H1 (cell line): ENCODE results near the gene SLC7A10. TPM values are rescaled to one million over a fixed set of nuclear protein-coding genes. Genes with fewer than 3 reads are reported as not detected.

Experiments used
- CTCF ChIA-PET: fragments of 300-600 bp; sonication (Branson Sonifier 250); formaldehyde crosslinking; loops from one replicate; lab custom pipeline; 2021; ENCODE audit not compliant: partially characterized antibody; lab: Charles Lee
- POLR2A ChIA-PET: fragments of 300-600 bp; sonication (Branson Sonifier 250); formaldehyde crosslinking; loops from one replicate; lab custom pipeline; 2021; ENCODE audit warnings: inconsistent platforms; ENCODE audit not compliant: partially characterized antibody; lab: Charles Lee
- DNase-seq, 2 experiments: peaks; one replicate each; pipeline versions ENCODE4 v3.0.0 to v3.0.0-alpha.2; 2010 to 2022; ENCODE audit warnings: low spot score in 2 of 2, low read depth in 1 of 2, mixed read lengths in 1 of 2
- FAIRE-seq: peaks from 2 replicates; lab custom pipeline; 2011; peaks lifted over from hg19 to GRCh38; lab: Jason Lieb, UNC
- H2AFZ ChIP-seq: 2 replicates; pipeline ENCODE4 v1.8.1; 2012; ENCODE audit warnings: low read length, inconsistent platforms
- H2AK5ac ChIP-seq: 2 replicates; pipeline ENCODE4 v1.6.1; 2013; ENCODE audit warnings: low read depth, low read length
- H2BK120ac ChIP-seq: replicated peaks from 2 replicates; pipeline ENCODE3; 2013; ENCODE audit warnings: low read depth, low read length, inconsistent platforms
- H2BK12ac ChIP-seq: 2 replicates; pipeline ENCODE4 v1.6.1; 2013; ENCODE audit warnings: low read depth, low read length
- H2BK15ac ChIP-seq: 2 replicates; pipeline ENCODE4 v1.6.1; 2013; ENCODE audit warnings: low read length
- H2BK20ac ChIP-seq: 2 replicates; pipeline ENCODE4 v1.6.1; 2013; ENCODE audit warnings: low read length
- H2BK5ac ChIP-seq: 2 replicates; pipeline ENCODE4 v1.6.1; 2013; ENCODE audit warnings: low read depth, low read length
- H3K14ac ChIP-seq: 2 replicates; pipeline ENCODE4 v1.6.1; 2013; ENCODE audit warnings: inconsistent platforms; ENCODE audit not compliant: insufficient read length
- H3K18ac ChIP-seq: 2 replicates; pipeline ENCODE4 v1.6.1; 2013; ENCODE audit warnings: low read length; ENCODE audit errors: extremely low read depth
- H3K23ac ChIP-seq: 2 replicates; pipeline ENCODE4 v1.6.1; 2013; ENCODE audit warnings: inconsistent platforms; ENCODE audit not compliant: insufficient read length
- H3K23me2 ChIP-seq: 2 replicates; pipeline ENCODE4 v1.6.1; 2013; ENCODE audit warnings: low read depth, low read length
- H3K27ac ChIP-seq: 2 replicates; pipeline ENCODE4 v1.6.1; 2011; ENCODE audit warnings: low read depth, low read length, inconsistent platforms
- H3K27me3 ChIP-seq, 4 experiments: replicated peaks in 1 of 4; 1 replicate in 1 of 4; 2 replicates in 3 of 4; pipeline versions ENCODE4 v1.6.1 to v1.8.1; 2011 to 2013; ENCODE audit warnings: low read length in 3 of 4, mild to moderate bottlenecking in 3 of 4, inconsistent platforms in 2 of 4, mixed read lengths in 2 of 4, moderate library complexity in 1 of 4; ENCODE audit not compliant: control insufficient read depth in 3 of 4, insufficient read depth in 3 of 4; ENCODE audit errors: extremely low read depth in 1 of 4
- H3K36me3 ChIP-seq, 4 experiments: 2 replicates each; pipeline versions ENCODE4 v1.6.1 to v1.8.1; 2011 to 2013; ENCODE audit warnings: mild to moderate bottlenecking in 4 of 4, low read length in 3 of 4, moderate library complexity in 2 of 4, control low read depth in 1 of 4, inconsistent platforms in 1 of 4; ENCODE audit not compliant: insufficient read depth in 4 of 4, control insufficient read depth in 2 of 4
- H3K4ac ChIP-seq: replicated peaks from 2 replicates; pipeline ENCODE3; 2013; ENCODE audit warnings: low read length, low read depth, mixed read lengths, inconsistent platforms; ENCODE audit not compliant: insufficient read length
- H3K4me1 ChIP-seq, 4 experiments: replicated peaks in 1 of 4; 1 replicate in 1 of 4; 2 replicates in 3 of 4; pipeline versions ENCODE4 v1.6.1 to v1.8.1; 2011 to 2013; ENCODE audit warnings: low read length in 3 of 4, inconsistent platforms in 2 of 4, mixed read lengths in 1 of 4; ENCODE audit not compliant: insufficient read depth in 4 of 4, control insufficient read depth in 3 of 4
- H3K4me2 ChIP-seq, 2 experiments: 2 replicates each; pipeline versions ENCODE4 v1.6.1 to v1.8.1; 2011 to 2013; ENCODE audit warnings: low read depth in 2 of 2, low read length in 2 of 2, control low read depth in 1 of 2, inconsistent platforms in 1 of 2, mild to moderate bottlenecking in 1 of 2; ENCODE audit not compliant: insufficient read depth in 1 of 2
- H3K4me3 ChIP-seq, 4 experiments: fragments of 200-600, 300-600 bp in 1 of 4; sonication (generic), shearing (Covaris generic), sonication (Bioruptor Twin) in 1 of 4; 2 replicates each; pipeline versions ENCODE4 v1.5.1 to v1.8.1; 2011 to 2016; ENCODE audit warnings: low read length in 4 of 4, low read depth in 3 of 4, control low read depth in 2 of 4, inconsistent platforms in 2 of 4, mild to moderate bottlenecking in 2 of 4, mixed read lengths in 1 of 4, moderate library complexity in 1 of 4; ENCODE audit not compliant: insufficient read depth in 2 of 4; ENCODE audit errors: extremely low read depth in 1 of 4
- H3K56ac ChIP-seq: replicated peaks from 2 replicates; pipeline ENCODE3; 2013; ENCODE audit warnings: low read depth, mild to moderate bottlenecking, mixed read lengths, low read length, inconsistent platforms; ENCODE audit not compliant: insufficient read length
- H3K79me1 ChIP-seq: 2 replicates; pipeline ENCODE4 v1.6.1; 2013; ENCODE audit warnings: low read depth, low read length, control low read depth
- H3K79me2 ChIP-seq, 2 experiments: 2 replicates each; pipeline versions ENCODE4 v1.6.1 to v1.8.1; 2012 to 2013; ENCODE audit warnings: low read length in 2 of 2, mild to moderate bottlenecking in 2 of 2, inconsistent platforms in 1 of 2; ENCODE audit not compliant: insufficient read depth in 2 of 2, control insufficient read depth in 1 of 2
- H3K9ac ChIP-seq, 4 experiments: replicated peaks in 1 of 4; 1 replicate in 1 of 4; 2 replicates in 3 of 4; pipeline versions ENCODE4 v1.6.1 to v1.8.1; 2011 to 2013; ENCODE audit warnings: low read depth in 3 of 4, low read length in 3 of 4, control low read depth in 2 of 4, mild to moderate bottlenecking in 2 of 4, moderate library complexity in 2 of 4, inconsistent platforms in 1 of 4; ENCODE audit errors: extremely low read depth in 1 of 4
- H3K9me3 ChIP-seq, 2 experiments: 2 replicates each; pipeline versions ENCODE4 v1.6.1 to v1.8.1; 2012 to 2013; ENCODE audit warnings: mild to moderate bottlenecking in 2 of 2, moderate library complexity in 2 of 2, control low read depth in 1 of 2, inconsistent platforms in 1 of 2, low read depth in 1 of 2, low read length in 1 of 2, mixed read lengths in 1 of 2; ENCODE audit not compliant: insufficient read depth in 2 of 2
- H4K20me1 ChIP-seq, 2 experiments: replicated peaks in 1 of 2; 2 replicates each; pipeline versions ENCODE3 to v1.8.1; 2011 to 2013; ENCODE audit warnings: inconsistent platforms in 2 of 2, low read length in 2 of 2, mild to moderate bottlenecking in 1 of 2; ENCODE audit not compliant: insufficient read depth in 2 of 2, control insufficient read depth in 1 of 2
- H4K5ac ChIP-seq: 2 replicates; pipeline ENCODE4 v1.6.1; 2013; ENCODE audit warnings: low read length, low read depth, mixed read lengths, inconsistent platforms; ENCODE audit not compliant: insufficient read length
- H4K8ac ChIP-seq: 2 replicates; pipeline ENCODE4 v1.8.0; 2013; ENCODE audit warnings: mild to moderate bottlenecking, moderate library complexity, low read length, inconsistent platforms; ENCODE audit not compliant: insufficient read depth; ENCODE audit errors: extremely low read depth
- H4K91ac ChIP-seq: replicated peaks from 2 replicates; pipeline ENCODE3; 2013; ENCODE audit warnings: low read length, mixed read lengths, inconsistent platforms; ENCODE audit not compliant: insufficient read length
- EP300 ChIP-seq, 2 experiments: IDR thresholded peaks; 1 replicate in 1 of 2; 2 replicates in 1 of 2; pipeline ENCODE4 v1.6.1; 2011 to 2012; ENCODE audit warnings: low read depth in 2 of 2, low read length in 2 of 2, mild to moderate bottlenecking in 2 of 2, borderline replicate concordance in 1 of 2, inconsistent platforms in 1 of 2, moderate library complexity in 1 of 2
- HDAC2 ChIP-seq, 2 experiments: fragments of 300-600 bp in 1 of 2; sonication (generic) in 1 of 2; IDR thresholded peaks; 2 replicates each; pipeline ENCODE4 v1.6.1; 2011 to 2012; ENCODE audit warnings: low read depth in 2 of 2, low read length in 2 of 2, mild to moderate bottlenecking in 2 of 2, moderate library complexity in 2 of 2, borderline replicate concordance in 1 of 2, inconsistent platforms in 1 of 2
- NRF1 ChIP-seq: IDR thresholded peaks from 2 replicates; pipeline ENCODE4 v1.6.1; 2011; ENCODE audit warnings: mild to moderate bottlenecking, low read depth, low read length, improper control_type of control experiment
- SIX5 ChIP-seq: IDR thresholded peaks from 2 replicates; pipeline ENCODE4 v1.6.1; 2011; ENCODE audit warnings: mild to moderate bottlenecking, low read depth, low read length
- SUZ12 ChIP-seq: fragments of 200-600 bp; sonication (generic); IDR thresholded peaks from 2 replicates; pipeline ENCODE4 v1.6.1; 2012; ENCODE audit warnings: mild to moderate bottlenecking, inconsistent platforms, low read length, moderate library complexity, mixed read lengths
- WGBS, 2 experiments: shearing (Covaris generic) in 1 of 2; methylation state at CpG; one replicate each; pipeline versions ENCODE4 v1.1.6 to v1.1.7; 2013 to 2015; ENCODE audit warnings: low lambda C conversion rate in 2 of 2, mixed read lengths in 2 of 2, inconsistent platforms in 1 of 2, low coverage in 1 of 2, missing lambda C conversion rate in 1 of 2; ENCODE audit not compliant: insufficient replicate concordance in 2 of 2, insufficient coverage in 1 of 2, insufficient read length in 1 of 2; ENCODE audit errors: extremely low coverage in 1 of 2, missing lambda C conversion rate in 1 of 2; 5-methylcytosine and 5-hydroxymethylcytosine counted together
- polyA plus RNA-seq, 7 experiments: library from polyadenylated mRNA; depleted of rRNA in 3 of 7; stranded (reverse) in 5 of 7; unstranded in 2 of 7; fragments of >200 nt in 5 of 7; fragments of 200-250 nt in 2 of 7; gene quantifications; 1 replicate in 5 of 7; 2 replicates in 1 of 7; 4 replicates in 1 of 7; pipeline versions ENCODE4 v1.2.1 to v1.2.3, GENCODE V29; 2011 to 2013; ENCODE audit warnings: missing spikeins in 2 of 7, mixed read lengths in 2 of 7
- total RNA-seq: library from RNA; stranded (reverse); fragmentation: NEBNext Ultra II Directional; extraction: Animal tissue kit (Norgen Biotek cat#: 25700); gene quantifications from 2 replicates; pipeline ENCODE4 v1.2.1, GENCODE V29; 2021

Gene SLC7A10
- total and polyA plus RNA-seq, 2 of the 8 experiments (the other 6 are each of a cell fraction or from before 2014, with no cell fraction given): 3.7 to 7.1 TPM

DNA sequence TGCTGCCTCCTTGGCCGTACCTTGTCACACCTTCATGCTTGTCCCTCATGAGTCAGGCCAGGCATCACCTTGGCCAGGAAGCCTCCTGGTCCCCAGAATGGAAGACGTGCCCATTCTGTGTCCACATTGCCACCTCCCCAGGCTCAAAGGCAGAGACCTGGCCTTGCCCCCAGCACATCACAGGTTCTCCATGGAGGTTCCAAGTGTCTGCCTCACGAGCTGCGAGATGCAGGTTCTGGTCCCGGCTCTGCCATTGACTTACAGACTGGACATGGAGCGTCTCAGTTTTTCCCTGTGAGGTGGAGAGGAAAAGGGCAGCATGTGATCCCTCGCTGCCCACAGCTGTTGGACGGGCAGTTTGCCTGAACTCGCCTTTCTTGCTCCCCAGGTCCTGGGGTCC, 9.1 kb upstream of the SLC7A10 start:
- Histone ChIP-seq H3K18ac (no peak overlapping the region), H4K5ac (no peak overlapping the region), H2BK15ac (no peak overlapping the region), H2BK120ac (no peak overlapping the region), H3K14ac (no peak overlapping the region), H4K8ac (0 out of 2 replicates have a peak overlapping the region, but pooled peaks have one; percentile 66), H3K23me2 (peaks cover 9% of the 10 kb centered on the region), H3K79me2 (no peaks in the 10 kb centered on the region), H3K56ac (no peak overlapping the region), H2AK5ac (no peak overlapping the region), H2BK12ac (no peak overlapping the region; the same call in 1 of the 2 replicates), H2BK20ac (no peak overlapping the region), H2AFZ (no peak overlapping the region), H3K9me3 (no peaks in the 10 kb centered on the region), H3K79me1 (no peaks in the 10 kb centered on the region), H3K27ac (no peak overlapping the region), H3K4me3 (no peak overlapping the region), H4K91ac (no peak overlapping the region), H3K36me3 (no peaks in the 10 kb centered on the region), H3K23ac (no peak overlapping the region), H2BK5ac (no peak overlapping the region), H3K4ac (no peak overlapping the region), H3K9ac (no peak overlapping the region), H3K4me2 (no peak overlapping the region), H3K27me3 (no peaks in the 10 kb centered on the region), H3K4me1 (no peaks in the 10 kb centered on the region; a peak in 1 of 7 replicates), H4K20me1 (peaks cover 0 to 6% of the 10 kb centered on the region in 2 experiments)
- no peak for FAIRE-seq
- WGBS, 2 experiments: 90% methylated on average over 9 of the region's 9 CpGs; no CpG with 5 or more reads in 1 of the 2 experiments
- POLR2A ChIA-PET: interaction anchor here (1.2 to 3.0 kb wide), 2 partner anchors 67 to 139 kb away, joined by 4 to 13 read pairs; partner anchors contain the start of gene CEBPG
- CTCF ChIA-PET: interaction anchor here (0.6 to 15.1 kb wide), 25 partner anchors 9 to 181 kb away, joined by 3 to 426 read pairs (median 5); partner anchors contain the start of gene SLC7A10
- DNase-seq: no peak
- TF ChIP-seq SIX5: no peak
- TF ChIP-seq SUZ12: no peak
- no peak for TF ChIP-seq EP300 (IDR thresholded peaks at IDR 0.05; ENCODE audit: borderline replicate concordance in 1 of 2, low read depth in 2 of 2, low read length in 2 of 2)
- TF ChIP-seq NRF1: no peak
- TF ChIP-seq HDAC2 (IDR thresholded peaks at IDR 0.05; ENCODE audit: borderline replicate concordance in 1 of 2, low read depth in 2 of 2, low read length in 2 of 2): no peak
